Measurements from ENCODE around the gene USP14. TPM values are rescaled to one million over a fixed set of nuclear protein-coding genes. Genes with fewer than 3 reads are reported as not detected.

Gene USP14
- total and polyA plus RNA-seq, 2 of the 8 experiments (the other 6 are each of a cell fraction or from before 2014, with no cell fraction given): 14.8 to 91.1 TPM

GRCh38 chr18:172361-172760 is 14.0 kb downstream of the USP14 start:
- no peak overlapping the region for H4K8ac ChIP-seq (ENCODE audit: extremely low read depth, insufficient read depth, low read length)
- no peak overlapping the region for H3K18ac ChIP-seq (ENCODE audit: extremely low read depth, low read length)
- H2BK5ac ChIP-seq (ENCODE audit: low read depth, low read length): no peak overlapping the region
- H3K14ac ChIP-seq (ENCODE audit: insufficient read length): no peak overlapping the region
- no peak overlapping the region for H3K4ac ChIP-seq (replicated peaks; ENCODE audit: insufficient read length, low read depth, low read length)
- no peak overlapping the region for H3K56ac ChIP-seq (replicated peaks; ENCODE audit: insufficient read length, low read depth, low read length)
- H4K20me1 ChIP-seq (replicated peaks in 1 of 2; ENCODE audit: control insufficient read depth in 1 of 2, insufficient read depth in 2 of 2, low read length in 2 of 2): peaks cover 0 to 5% of the 10 kb centered on the region in 2 experiments
- DNase-seq (ENCODE audit: low read depth in 1 of 2, low spot score in 2 of 2) (no peak), FAIRE-seq (no peak)
- no peak overlapping the region for H3K27ac ChIP-seq (ENCODE audit: low read depth, low read length)
- H2BK20ac ChIP-seq (ENCODE audit: low read length): no peak overlapping the region
- peaks cover 0 to 33% of the 10 kb centered on the region in 2 experiments; a peak in 2 of 4 replicates for H3K79me2 ChIP-seq (ENCODE audit: control insufficient read depth in 1 of 2, insufficient read depth in 2 of 2, low read length in 2 of 2)
- H2AK5ac ChIP-seq (ENCODE audit: low read depth, low read length): no peak overlapping the region
- CTCF ChIA-PET (ENCODE audit: partially characterized antibody): no interaction called here
- H3K27me3 ChIP-seq (replicated peaks in 1 of 4; ENCODE audit: control insufficient read depth in 3 of 4, extremely low read depth in 1 of 4, insufficient read depth in 3 of 4, low read length in 3 of 4): no peaks in the 10 kb centered on the region
- H3K23me2 ChIP-seq (ENCODE audit: low read depth, low read length): no peaks in the 10 kb centered on the region
- H4K91ac ChIP-seq (replicated peaks; ENCODE audit: insufficient read length, low read length): no peak overlapping the region
- no peak overlapping the region for H2AFZ ChIP-seq (ENCODE audit: low read length)
- H3K23ac ChIP-seq (ENCODE audit: insufficient read length): no peak overlapping the region
- 97% methylated on average over 5 of the region's 5 CpGs; no CpG with 5 or more reads in 1 of the 2 experiments for WGBS, 2 experiments (ENCODE audit: extremely low coverage in 1 of 2, insufficient coverage in 1 of 2, insufficient read length in 1 of 2, insufficient replicate concordance in 2 of 2, low coverage in 1 of 2, low lambda C conversion rate in 2 of 2, missing lambda C conversion rate in 1 of 2)
- no peak overlapping the region for H3K9ac ChIP-seq (replicated peaks in 1 of 4; ENCODE audit: extremely low read depth in 1 of 4, low read depth in 3 of 4, low read length in 3 of 4)
- H3K9me3 ChIP-seq (ENCODE audit: insufficient read depth in 2 of 2, low read depth in 1 of 2, low read length in 1 of 2): no peaks in the 10 kb centered on the region
- no peak overlapping the region for H2BK12ac ChIP-seq (ENCODE audit: low read depth, low read length)
- H2BK120ac ChIP-seq (replicated peaks; ENCODE audit: low read depth, low read length): no peak overlapping the region
- POLR2A ChIA-PET (ENCODE audit: partially characterized antibody): interaction anchor here (0.9 kb wide), 1 partner anchor 11 kb away, joined by 3 read pairs; no protein-coding TSS in a partner anchor
- 0 out of 2 replicates have a peak, but pooled peaks cover 2% of the 10 kb centered on the region for H3K79me1 ChIP-seq (ENCODE audit: low read depth, low read length)
- no peaks in the 10 kb centered on the region for H3K4me1 ChIP-seq (replicated peaks in 1 of 4; ENCODE audit: control insufficient read depth in 3 of 4, insufficient read depth in 4 of 4, low read length in 3 of 4)
- H4K5ac ChIP-seq (ENCODE audit: insufficient read length, low read depth, low read length): no peak overlapping the region
- H3K4me2 ChIP-seq (ENCODE audit: insufficient read depth in 1 of 2, low read depth in 2 of 2, low read length in 2 of 2): no peak overlapping the region
- H3K36me3 ChIP-seq (ENCODE audit: control insufficient read depth in 2 of 4, insufficient read depth in 4 of 4, low read length in 3 of 4): peaks cover 0 to 28% (median 12%) of the 10 kb centered on the region in 4 experiments; a peak in 5 of 8 replicates
- H3K4me3 ChIP-seq (ENCODE audit: extremely low read depth in 1 of 4, insufficient read depth in 2 of 4, low read depth in 3 of 4, low read length in 4 of 4): no peak overlapping the region
- H2BK15ac ChIP-seq (ENCODE audit: low read length): no peak overlapping the region
- TF ChIP-seq CHD2 (IDR thresholded peaks at IDR 0.05; ENCODE audit: low read length) (no peak), NRF1 (IDR thresholded peaks at IDR 0.05; ENCODE audit: low read depth, low read length) (no peak), SP1 (IDR thresholded peaks at IDR 0.05; ENCODE audit: low read depth, low read length) (no peak), ATF3 (IDR thresholded peaks at IDR 0.05; ENCODE audit: insufficient read depth, low read depth, low read length) (no peak), JUND (IDR thresholded peaks at IDR 0.05; ENCODE audit: low read length) (no peak), TAF7 (optimal IDR thresholded peaks at IDR 0.05; ENCODE audit: borderline replicate concordance, low read depth, low read length) (no peak), CTCF (IDR thresholded peaks at IDR 0.05; ENCODE audit: control extremely low read depth in 1 of 3, insufficient read depth in 1 of 3, low read depth in 1 of 3, low read length in 3 of 3) (no peak), KDM5A (IDR thresholded peaks at IDR 0.05; ENCODE audit: low read length) (no peak), HDAC2 (IDR thresholded peaks at IDR 0.05; ENCODE audit: borderline replicate concordance in 1 of 2, low read depth in 2 of 2, low read length in 2 of 2) (no peak)
